CD4-positive, alpha-beta T cell treated with Interleukin-4 for 4 hours (primary cell): ENCODE results near the gene SEZ6.

Source experiments
- DNase-seq: peaks from one replicate; pipeline ENCODE4 v3.0.0-alpha.2; 2020

SEZ6 gene

DNA sequence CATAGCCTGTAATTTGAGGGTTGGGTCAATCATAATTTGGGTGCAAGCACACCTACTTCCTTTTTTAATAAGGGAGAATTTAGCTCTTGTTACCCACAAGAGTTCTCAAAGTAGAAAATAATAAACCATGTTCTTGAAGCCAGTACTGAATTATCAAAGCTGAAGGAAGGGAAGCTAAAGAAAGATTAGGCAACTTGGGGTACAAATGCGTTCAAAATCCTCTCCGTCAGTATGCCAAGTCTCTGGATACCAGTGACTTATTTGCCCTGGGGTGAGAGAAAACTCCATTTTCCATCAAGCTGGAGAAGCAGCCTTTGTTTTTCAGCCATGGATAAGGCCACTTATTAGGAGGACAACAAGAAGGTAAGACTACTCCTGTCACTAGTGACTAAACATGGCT, 79.5 kb downstream of the SEZ6 start:
- no peak for DNase-seq

DNA sequence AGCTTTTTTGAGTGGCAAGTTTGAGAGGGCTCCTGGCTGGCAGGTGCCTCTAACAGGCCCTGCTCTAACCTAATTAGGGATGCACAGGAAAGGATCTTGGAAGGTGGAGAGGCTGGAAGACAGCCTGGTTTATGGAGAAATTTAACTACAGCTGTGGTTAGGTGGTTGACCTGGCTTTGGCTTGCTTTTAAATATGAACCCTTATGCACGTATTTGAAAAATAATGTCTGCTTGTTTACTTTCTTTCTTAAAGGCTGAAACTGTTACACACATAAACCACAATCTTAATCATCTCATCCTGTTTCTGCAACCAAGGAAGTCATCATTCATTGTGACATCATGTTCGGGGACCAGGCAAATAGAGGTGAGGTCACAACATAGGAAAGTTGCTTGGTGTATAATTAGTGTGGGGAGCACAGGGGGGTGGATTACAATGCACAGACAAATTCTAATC, 79.9 kb downstream of the SEZ6 start:
- DNase-seq: peak; percentile 92

DNA sequence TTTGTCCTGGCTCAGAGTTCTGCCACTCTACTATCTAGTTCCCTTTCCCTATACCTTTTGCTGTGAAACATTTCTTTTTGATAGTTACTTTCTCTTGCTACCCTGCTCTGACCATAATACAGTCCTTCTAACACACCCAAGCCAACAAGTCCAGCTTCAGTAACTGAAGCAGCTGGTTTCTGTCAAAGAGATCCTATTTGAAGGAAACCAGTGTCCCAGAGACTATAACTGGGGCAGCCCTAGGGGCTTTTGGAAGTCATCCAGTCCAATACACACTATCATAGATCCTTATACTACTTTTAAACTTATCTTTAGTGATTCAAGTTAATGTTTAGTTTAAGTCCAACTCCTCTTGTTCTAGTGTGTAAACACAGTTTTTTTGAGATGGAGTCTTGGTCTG, 85.6 kb downstream of the SEZ6 start:
- no peak for DNase-seq

DNA sequence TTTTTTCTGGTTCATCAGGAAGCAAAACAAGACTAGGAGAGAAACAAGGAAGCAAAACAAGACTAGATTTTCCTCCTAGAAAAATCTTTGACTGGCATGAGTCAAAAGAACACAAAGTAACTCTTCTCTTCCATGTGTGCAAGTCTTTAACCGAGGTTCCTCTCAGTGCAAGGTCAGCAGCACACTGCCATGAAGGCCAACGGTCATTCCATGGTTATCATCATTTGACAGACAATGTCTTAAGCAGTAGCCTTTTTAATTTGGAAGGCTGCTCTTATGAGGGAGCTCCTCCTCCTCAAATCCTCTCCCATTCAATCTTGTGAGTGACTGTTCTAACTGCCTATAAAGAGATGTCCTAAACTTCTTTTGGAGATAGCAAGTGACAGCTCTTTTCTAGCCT, 87.5 kb downstream of the SEZ6 start:
- no peak for DNase-seq

DNA sequence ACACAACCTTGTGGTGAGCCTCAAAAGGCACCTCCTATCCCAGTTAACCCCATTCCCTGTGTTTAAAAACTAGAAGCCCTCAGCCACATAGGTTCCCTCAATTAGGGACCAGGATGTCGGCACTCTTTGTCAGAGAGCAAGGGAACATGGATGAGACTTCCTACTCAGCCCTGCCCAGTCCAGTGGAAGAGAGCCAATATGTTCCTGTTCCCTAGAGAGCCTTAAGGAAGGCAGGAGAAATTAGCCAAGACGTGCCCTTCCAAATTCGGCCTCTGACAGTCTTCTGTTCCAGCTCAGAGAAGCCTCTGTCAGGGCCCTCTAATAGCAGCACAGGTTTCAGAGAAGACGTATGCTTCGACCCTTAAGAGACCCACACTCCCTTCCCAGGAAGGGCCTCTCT, 88.4 kb downstream of the SEZ6 start:
- DNase-seq: no peak

DNA sequence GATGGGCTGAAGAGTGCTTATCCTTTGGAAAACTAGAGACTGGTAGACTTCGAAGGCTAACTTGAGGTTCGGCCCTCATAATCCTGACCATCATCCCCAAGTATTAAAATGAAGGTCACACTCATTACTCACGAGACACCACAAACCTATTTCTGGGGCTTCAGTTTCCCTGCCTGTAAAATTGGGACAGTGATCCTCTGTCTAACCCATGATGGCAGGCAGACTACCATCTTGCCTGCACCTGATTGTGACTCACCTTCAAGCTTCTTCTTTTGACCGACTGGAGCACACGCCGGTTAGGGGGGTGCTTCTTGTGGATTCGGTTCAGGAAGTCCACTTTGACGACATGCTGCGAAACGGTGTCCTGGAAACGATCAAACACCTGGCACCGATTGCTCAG, 88.8 kb downstream of the SEZ6 start:
- no peak for DNase-seq

DNA sequence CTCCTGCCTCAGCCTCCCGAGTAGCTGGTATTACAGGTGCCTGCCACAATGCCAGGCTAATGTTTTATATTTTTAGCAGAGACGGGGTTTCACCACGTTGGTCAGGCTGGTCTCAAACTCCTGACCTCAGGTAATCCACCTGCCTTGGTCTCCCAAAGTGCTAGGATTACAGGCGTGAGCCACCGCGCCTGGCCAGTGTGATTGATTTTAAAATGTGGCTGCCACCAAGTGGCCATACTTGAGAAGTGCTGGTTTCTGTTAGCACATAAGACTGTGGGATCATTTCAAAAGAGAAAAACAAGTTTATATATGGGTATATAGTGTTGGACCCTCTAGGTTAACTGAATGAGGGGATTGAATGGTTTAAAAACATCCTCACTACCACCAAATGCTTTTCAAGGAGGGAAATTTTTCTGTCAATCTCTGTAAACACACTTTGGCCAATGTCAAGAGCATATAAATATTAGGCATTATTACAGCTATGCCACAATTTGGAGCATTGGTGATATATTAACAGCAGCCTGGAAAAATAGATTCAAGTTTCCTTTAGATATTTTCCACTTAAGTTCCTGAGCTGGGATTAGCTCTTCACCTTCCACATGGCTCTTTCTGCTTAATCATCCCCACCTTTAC, 89.4 kb downstream of the SEZ6 start:
- DNase-seq: peak; percentile 69

DNA sequence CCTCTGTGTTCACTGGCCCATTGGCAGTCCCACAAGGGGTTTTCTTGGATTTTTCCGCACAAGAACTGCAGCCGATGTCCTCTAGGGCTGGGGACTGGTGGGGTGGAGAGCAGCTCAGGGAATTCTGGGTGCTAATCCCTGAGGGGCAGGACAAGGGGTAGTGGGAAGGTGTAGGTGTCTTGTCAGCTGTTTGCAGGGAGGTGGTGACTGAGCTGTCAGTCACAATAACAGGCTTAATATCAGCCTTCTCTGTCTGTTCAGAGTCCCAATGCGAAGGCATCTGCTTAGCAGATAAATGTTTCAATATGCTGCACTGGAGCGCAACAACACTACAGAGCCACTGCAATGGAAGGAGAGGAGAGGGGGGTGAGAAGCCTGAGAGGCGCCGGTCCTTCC, 92.9 kb downstream of the SEZ6 start:
- no peak for DNase-seq

DNA sequence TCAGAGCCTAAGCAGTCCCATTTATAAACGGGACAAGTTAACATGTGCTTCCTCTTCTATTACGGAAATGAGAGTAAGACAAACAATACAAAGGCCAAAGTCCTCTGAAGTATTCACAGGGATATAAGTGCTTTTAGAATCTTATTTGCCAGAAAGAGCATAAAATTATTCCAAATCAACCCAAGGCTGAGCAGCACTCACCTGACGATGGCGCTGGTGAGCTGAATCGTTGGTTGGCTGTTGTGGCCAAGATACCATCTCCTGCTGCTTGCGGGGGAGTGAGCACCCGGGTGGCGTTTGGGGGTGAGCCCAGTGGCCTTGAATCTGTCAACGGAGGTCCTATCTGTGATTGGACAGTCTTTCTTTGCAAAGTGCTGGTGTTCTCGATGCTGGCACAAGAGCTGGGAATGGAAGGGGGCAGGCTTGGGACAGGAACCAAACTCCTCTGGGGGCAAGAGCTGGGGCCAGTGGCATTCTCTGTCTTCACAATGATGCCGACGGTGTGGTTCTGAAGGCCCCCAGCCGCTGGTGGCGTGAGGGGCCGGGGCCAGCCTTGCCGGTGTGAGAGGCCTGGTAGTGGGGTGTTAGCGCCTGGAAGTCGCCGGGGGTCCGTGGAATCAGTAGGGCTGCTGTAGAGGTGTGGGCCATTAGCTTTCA, 93.4 kb downstream of the SEZ6 start:
- DNase-seq: no peak

DNA sequence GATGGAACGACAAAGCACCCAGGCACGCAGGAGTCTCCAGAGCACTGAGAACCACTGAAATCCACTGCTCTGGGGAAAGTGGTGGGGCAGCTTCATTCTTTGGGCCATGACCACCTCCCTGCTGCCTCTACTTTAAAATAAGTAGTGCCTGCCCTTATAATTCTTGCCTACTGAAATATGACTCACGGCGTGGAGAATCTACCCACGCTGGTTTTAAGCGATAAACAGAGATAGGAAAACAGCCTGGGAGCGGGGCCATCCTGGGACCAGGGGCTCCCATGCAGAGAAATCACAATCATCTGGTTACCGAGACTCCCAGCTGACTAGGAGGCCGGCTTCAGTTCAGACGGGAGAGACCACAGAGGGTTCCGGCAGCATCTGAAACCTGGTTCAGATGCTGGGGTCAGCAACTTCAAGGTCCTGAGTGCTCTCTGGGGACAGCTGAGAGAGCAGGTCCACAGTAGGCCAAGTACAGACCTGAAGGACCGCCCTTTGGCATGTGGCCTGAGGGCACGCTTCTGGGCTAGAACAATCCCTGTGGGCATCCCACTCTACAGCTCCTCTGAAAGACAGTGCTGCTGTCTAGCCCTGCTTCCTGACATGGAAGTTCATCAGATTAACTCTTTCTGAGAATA, 94.3 kb downstream of the SEZ6 start:
- DNase-seq: no peak

DNA sequence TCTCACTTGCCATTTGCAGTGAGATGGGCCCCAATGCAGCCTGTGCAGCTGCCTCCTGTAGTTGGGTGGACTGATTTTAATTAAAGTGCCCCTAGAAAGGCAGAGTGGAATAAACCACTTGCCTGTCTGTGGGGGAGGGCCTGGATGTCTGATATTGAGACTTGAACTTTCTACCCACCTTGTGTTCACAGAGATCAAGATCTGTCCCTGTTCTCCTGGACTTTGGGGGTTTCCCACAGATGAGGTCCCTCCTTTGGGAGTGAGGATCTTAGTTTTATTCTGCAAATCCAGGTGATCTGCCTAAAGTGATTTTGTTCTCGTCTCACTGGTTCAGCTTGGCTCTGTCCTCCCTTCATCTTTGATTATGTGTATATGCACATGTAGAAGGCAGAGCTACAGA, 95.3 kb downstream of the SEZ6 start:
- DNase-seq: no peak

DNA sequence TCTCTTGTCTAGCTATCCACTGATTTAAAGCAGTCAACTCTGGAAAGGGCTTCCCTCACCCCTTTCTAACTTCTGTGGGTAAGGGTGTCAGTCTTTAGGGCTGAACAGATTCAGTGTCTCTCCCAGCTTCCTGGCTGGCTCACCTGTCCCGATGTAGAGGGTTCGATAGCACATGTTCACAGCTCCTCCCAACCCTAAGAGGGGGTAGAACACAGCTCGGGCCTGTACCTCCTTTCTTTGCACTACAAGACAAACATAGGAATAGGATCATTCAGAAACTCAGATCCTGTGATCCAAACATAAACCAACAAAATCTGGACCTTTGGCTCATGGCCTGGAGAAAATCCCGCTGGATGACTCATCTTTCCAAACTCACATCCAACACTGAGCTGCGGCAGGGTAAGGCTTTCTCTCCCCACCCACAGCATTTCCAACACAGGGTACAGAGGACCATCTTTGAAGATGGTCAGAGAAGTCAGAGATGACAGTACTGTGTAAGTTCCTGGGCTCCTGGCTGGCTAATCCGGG, 97.1 kb downstream of the SEZ6 start:
- no peak for DNase-seq

DNA sequence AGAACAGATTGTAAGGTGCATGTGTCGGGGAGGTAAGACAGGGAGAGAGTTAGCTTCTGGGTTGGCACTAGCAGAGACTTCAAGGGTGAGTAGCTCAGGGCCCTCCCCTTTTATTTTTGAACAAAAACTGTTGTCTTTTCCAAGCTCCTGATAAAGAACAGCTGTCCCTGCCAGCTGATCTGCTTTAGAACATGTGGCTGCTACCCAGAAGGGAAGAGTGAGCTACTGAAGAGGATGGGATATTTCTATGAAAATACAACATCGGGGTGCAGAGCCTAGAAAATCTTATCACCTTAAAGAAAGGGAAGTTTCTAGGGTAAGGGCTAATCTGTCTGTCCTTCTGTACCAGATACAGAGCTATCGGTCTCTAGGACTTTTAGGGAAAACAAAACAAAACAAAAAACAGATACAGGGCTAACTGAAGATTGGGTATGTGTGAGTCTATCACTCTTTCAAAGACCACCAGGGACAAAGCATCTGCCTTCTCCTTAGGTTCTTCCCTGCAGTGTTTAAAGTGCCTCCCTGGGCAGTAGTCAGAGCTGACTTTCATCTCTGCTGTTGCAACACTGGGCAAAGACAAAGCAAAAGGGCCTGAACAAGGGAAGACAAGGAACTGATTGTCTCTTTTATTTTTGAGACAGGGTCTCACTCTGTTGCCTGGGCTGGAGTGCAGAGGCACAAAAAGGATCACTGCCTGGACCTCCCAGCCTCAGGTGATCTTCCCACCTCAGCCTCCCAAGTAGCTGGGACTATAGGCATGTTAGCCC, 97.9 kb downstream of the SEZ6 start:
- no peak for DNase-seq

DNA sequence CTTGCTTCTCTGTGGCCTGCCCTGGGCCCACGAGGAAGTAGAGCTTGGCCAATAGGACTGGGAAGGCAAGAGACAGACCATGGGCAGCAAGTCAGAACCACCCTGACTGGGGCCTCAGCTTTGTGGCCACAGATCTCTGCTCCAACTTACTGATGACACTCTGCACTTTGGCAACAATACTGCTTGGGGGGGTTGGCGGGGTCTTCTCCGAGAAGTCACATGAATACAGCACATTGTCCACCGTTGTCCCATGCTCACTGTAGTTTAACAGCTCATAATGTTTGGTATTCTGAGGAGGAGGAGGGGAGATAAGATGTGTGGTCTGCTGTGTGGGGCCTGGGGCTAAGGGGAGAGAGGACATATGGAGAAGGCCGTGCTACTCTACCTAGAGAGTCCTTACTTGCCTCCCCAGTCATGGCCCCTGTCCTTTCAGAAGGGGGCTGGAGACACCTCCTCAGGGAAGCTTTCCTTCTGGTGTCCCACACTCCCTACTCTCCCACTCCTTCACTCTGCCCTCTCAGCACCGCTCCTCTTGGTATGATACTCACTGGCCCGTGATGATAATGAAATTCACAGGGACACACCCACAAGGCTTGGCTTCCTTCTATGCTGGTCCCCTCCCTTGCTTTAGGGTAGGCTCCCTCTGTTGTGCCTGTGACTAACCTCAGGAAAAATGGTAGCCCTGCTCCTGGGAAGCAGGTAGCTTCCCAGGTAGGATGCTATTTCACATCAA, 99.0 kb downstream of the SEZ6 start:
- DNase-seq: no peak

DNA sequence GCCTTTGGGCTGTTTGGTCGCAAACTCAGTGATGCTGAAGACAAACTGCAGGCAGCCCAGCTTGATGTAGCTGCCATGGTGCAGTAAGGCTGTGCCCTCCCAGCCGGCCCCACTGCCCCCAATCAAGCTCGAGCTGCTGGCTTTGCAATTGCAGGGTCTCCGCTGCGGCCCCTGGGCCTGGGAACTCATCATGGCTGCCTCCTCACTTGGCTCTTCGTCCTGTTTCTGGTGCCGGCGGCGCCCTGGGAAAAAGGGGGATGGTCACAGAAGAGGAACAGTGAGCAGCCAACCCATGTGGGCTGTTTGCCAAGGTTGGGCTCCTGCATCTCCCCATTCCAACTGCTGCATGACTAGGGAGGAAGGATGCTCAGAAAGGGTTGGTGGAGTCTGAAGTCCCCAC, 99.6 kb downstream of the SEZ6 start:
- no peak for DNase-seq
